Measurements from ENCODE around the gene SLC1A7. TPM values are rescaled to one million over a fixed set of nuclear protein-coding genes. Genes with fewer than 3 reads are reported as not detected.

The SLC1A7 gene
- total RNA-seq, 2 experiments from 2014 or later: not detected

DNA sequence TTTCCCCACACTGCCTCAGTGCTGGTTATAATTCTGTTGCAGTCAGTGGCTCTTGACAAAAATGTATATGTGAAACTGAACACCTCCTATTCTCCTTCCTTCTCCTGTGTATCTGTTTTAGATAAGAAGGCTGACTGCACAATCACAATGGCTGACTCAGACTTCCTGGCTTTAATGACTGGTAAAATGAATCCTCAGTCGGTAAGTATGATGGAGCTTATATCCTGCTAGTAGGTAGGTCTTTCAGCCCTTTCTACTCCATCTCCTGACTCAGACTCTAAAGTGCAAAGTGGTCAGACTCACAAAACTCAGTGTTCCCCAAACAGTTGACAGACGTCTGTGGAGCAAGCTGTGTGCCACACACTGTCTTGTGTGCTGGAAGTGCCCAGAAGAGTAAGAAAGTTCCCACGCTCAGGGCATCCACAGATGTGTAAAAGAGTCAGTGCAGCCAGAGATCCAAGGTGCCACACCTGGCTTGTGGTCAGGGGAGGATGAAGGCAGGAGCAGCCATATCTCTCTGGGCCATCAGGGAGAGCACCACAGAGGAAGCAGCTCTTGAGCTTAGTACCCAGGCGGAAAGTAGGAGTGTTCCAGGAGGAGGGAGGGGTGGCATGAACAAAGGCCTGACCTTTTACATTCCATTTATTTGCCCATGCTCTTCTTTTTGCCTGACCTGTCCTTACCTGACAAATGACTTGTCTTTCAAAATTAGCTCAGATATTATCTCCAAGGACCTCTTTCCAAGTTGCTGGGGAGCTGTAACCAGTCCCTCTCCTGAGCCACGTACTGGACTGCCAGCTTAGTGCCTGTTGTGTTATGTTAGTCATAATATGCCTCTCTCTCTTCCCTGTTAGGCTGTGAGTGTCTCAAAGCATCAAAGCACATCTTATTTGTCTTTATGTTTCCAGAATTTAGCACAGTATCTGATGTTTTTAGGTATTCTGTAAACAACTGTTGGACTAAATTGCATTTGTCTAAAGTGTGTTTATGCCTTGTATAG lies 94.4 kb downstream of the SLC1A7 start:
- Mint-ChIP-seq H3K27me3 (no peaks in the 10 kb centered on the region), H3K36me3 (ENCODE audit: low read depth) (peaks cover 29% of the 10 kb centered on the region), H3K27ac (no peak overlapping the region), H3K4me1 (peaks cover 9% of the 10 kb centered on the region), H3K9me3 (no peaks in the 10 kb centered on the region), H3K4me3 (no peak overlapping the region)
- no peak for DNase-seq
- POLR2A ChIA-PET: interaction anchor here (1.0 to 2.2 kb wide), 4 partner anchors 8 to 33 kb away, joined by 3 to 6 read pairs (median 5); no protein-coding TSS in a partner anchor
- CTCF ChIA-PET: interaction anchor here (0.6 to 1.2 kb wide), 3 partner anchors 27 to 138 kb away, joined by 3 read pairs; no protein-coding TSS in a partner anchor

DNA sequence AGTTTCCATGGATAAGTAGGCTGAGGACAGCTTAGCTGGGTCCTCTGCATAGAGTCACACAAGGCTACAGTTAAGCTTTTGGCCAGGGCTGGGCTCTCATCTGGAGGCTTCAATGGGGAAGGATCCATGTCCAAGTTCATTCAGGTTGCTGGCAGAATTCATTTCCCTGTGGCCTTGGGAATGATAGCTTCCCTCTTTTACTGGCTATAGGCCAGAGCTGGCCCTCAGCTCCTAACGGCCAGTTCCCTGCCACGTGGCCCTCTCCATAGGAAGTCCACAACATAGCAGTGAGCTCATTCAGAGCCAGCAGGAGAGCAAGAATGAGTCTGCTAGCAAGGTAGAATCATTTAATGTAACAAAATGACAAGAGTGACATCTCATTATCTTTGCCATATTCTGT lies 95.5 kb downstream of the SLC1A7 start:
- DNase-seq: no peak
- ChIA-PET CTCF (interaction anchor here (0.6 to 0.7 kb wide), 2 partner anchors 20 to 26 kb away, joined by 3 to 4 read pairs; no protein-coding TSS in a partner anchor), POLR2A (interaction anchor here (2.2 kb wide), 1 partner anchor 32 kb away, joined by 5 read pairs; no protein-coding TSS in a partner anchor)
- Mint-ChIP-seq H3K27me3 (no peaks in the 10 kb centered on the region), H3K9me3 (no peaks in the 10 kb centered on the region), H3K36me3 (ENCODE audit: low read depth) (peaks cover 29% of the 10 kb centered on the region), H3K27ac (no peak overlapping the region), H3K4me1 (peaks cover 9% of the 10 kb centered on the region), H3K4me3 (no peak overlapping the region)

DNA sequence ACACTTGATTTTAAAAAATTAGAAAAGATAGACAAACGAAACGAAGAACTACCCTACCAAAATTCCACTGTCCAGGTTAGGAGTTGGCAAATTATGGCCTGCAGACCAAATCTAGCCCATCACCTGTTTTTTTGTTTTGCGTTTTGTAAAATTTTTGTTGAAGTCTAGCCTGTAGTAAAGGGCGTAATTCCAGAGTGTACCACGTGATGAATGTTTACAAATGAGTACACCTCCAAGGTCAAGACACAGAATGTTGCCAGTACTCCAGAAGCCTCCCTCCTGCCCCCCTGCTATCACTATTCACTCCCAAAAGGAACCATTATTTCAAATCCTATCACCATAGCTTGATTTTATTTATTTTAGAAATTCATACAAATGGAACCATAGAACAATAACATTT lies 97.5 kb downstream of the SLC1A7 start:
- Mint-ChIP-seq H3K4me3 (no peak overlapping the region), H3K9me3 (no peaks in the 10 kb centered on the region), H3K27me3 (no peaks in the 10 kb centered on the region), H3K27ac (no peak overlapping the region), H3K36me3 (ENCODE audit: low read depth) (peaks cover 31% of the 10 kb centered on the region), H3K4me1 (peaks cover 9% of the 10 kb centered on the region)
- POLR2A ChIA-PET: no interaction called here
- CTCF ChIA-PET: no interaction called here
- no peak for DNase-seq

DNA sequence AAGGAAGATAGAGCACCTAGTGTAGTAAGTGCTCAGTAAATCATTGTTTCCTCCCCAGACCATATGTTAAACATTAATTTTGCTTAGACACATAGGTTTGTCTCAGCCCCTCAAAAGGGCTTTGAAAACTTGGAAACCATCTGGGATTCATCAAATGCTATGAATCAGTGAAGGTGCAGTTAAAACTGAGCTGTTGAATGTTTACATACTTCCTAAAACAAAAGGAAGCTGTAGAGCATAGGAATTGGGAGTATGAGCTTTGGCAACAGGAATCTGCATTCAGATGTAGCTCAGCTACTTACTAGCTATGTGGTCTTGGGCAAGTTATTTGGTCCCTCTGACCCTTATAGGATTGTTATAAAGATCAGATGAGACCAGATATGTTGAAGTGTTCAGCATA lies 99.2 kb downstream of the SLC1A7 start:
- POLR2A ChIA-PET: interaction anchor here (1.0 kb wide), 1 partner anchor 28 kb away, joined by 3 read pairs; no protein-coding TSS in a partner anchor
- Mint-ChIP-seq H3K27ac (no peak overlapping the region), H3K4me3 (no peak overlapping the region), H3K4me1 (peaks cover 7% of the 10 kb centered on the region), H3K27me3 (no peaks in the 10 kb centered on the region), H3K9me3 (no peaks in the 10 kb centered on the region), H3K36me3 (ENCODE audit: low read depth) (peaks cover 29% of the 10 kb centered on the region)
- no peak for DNase-seq
- CTCF ChIA-PET: no interaction called here

DNA sequence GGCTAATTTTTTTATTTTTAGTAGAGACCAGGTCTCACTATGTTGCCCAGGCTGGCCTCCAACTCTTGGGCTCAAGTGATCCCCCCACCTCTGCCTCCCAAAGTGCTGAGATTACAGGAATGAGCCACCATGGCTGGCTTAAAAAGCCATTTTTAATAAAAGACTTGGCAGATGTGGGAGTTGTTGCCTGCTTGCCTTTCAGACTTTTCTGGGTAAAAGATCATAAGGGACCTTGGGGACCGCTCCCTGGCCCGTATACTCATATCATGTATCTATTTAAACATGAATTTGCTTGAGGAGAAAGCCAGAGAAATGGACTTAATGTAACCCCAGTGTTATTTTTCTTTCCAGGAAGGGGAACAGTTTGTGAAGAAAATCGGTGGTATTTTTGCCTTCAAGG lies 103.9 kb downstream of the SLC1A7 start:
- Mint-ChIP-seq H3K36me3 (ENCODE audit: low read depth) (peaks cover 17% of the 10 kb centered on the region), H3K4me1 (peaks cover 3% of the 10 kb centered on the region), H3K27ac (no peak overlapping the region), H3K27me3 (no peaks in the 10 kb centered on the region), H3K4me3 (no peak overlapping the region), H3K9me3 (no peaks in the 10 kb centered on the region)
- ChIA-PET POLR2A (no interaction called here), CTCF (no interaction called here)
- no peak for DNase-seq

Other genes starting within 250 kb of the SLC1A7 start
- gene ECHDC2, start 220.9 kb downstream of the SLC1A7 start, total RNA-seq: 10 to 100 TPM; 63.9 to 64.5 TPM
- gene SCP2, start 215.4 kb downstream of the SLC1A7 start, total RNA-seq: 10 to 100 TPM; 91.0 to 99.9 TPM
- gene PODN, start 80.4 kb downstream of the SLC1A7 start, total RNA-seq: not detected
- gene CPT2, start 54.2 kb upstream of the SLC1A7 start, total RNA-seq: 10 to 100 TPM; 13.9 to 14.9 TPM
- 10 to 100 TPM; 38.2 to 41.3 TPM for gene CZIB, start 78.0 kb upstream of the SLC1A7 start, total RNA-seq
- 10 to 100 TPM; 65.3 to 65.9 TPM for gene MAGOH, start 95.9 kb upstream of the SLC1A7 start, total RNA-seq
- 10 to 100 TPM; 51.5 to 52.7 TPM for gene LRP8, start 185.4 kb upstream of the SLC1A7 start, total RNA-seq